Keratinocyte (primary cell): Measurements from ENCODE around the gene NPM1.
"Not testable (repeated sequence)": the region's sequence is repeated elsewhere in the genome, so short reads cannot be mapped to it uniquely, and the experiment has no call there.

Source experiments
- CTCF ChIP-seq, 3 experiments: IDR thresholded peaks in 1 of 3; conservative IDR thresholded peaks in 1 of 3; optimal IDR thresholded peaks in 1 of 3; 2 replicates in 2 of 3; 3 replicates in 1 of 3; pipeline versions ENCODE3 to v1.5.1; 2011; ENCODE audit warnings: low read length in 3 of 3, mild to moderate bottlenecking in 3 of 3, moderate library complexity in 2 of 3, control low read depth in 1 of 3, inconsistent platforms in 1 of 3; ENCODE audit not compliant: insufficient read depth in 2 of 3; ENCODE audit errors: extremely low read depth in 1 of 3
- EZH2 ChIP-seq: IDR thresholded peaks from one replicate; pipeline ENCODE4 v1.6.1; 2012; ENCODE audit warnings: inconsistent platforms, mild to moderate bottlenecking, low read length, moderate library complexity

GRCh38 chr5:171384999-171385398 lies 2.6 kb upstream of the NPM1 start:
- not testable (repeated sequence) for TF ChIP-seq CTCF (optimal IDR thresholded peaks at IDR 0.05 in 1 of 3, IDR thresholded peaks at IDR 0.05 in 1 of 3, conservative IDR thresholded peaks at IDR 0.05 in 1 of 3; ENCODE audit: extremely low read depth in 1 of 3, insufficient read depth in 2 of 3, low read length in 3 of 3); EZH2
